NCI-H2227 treated with DMSO at 0.1 percent for 48 hours (cell line): ENCODE data around the gene WBP2.
"Not testable (repeated sequence)": the region's sequence is repeated elsewhere in the genome, so short reads cannot be mapped to it uniquely, and the experiment has no call there.

Experiments
- DNase-seq: peaks from one replicate; lab custom pipeline; 2025; lab: John Stamatoyannopoulos, UW

Gene WBP2

GRCh38 chr17:75813081-75814020 lies 41.8 kb downstream of the WBP2 start:
- no peak for DNase-seq

GRCh38 chr17:75812096-75813013 lies 42.8 kb downstream of the WBP2 start:
- no peak for DNase-seq

GRCh38 chr17:75811174-75811573 lies 44.0 kb downstream of the WBP2 start:
- DNase-seq = no peak

- not testable (repeated sequence) for DNase-seq
Observed at GRCh38 chr17:75810756-75811155, 44.4 kb downstream of the WBP2 start.

- no peak for DNase-seq
Observed at GRCh38 chr17:75810216-75810615, 44.9 kb downstream of the WBP2 start.

GRCh38 chr17:75809631-75810111 lies 45.5 kb downstream of the WBP2 start:
- no peak for DNase-seq

GRCh38 chr17:75808905-75809621 lies 46.1 kb downstream of the WBP2 start:
- DNase-seq = peak; percentile 71

- no peak for DNase-seq
Observed at GRCh38 chr17:75808549-75808904, 46.6 kb downstream of the WBP2 start.

GRCh38 chr17:75807861-75808260 lies 47.3 kb downstream of the WBP2 start:
- no peak for DNase-seq

- no peak for DNase-seq
Observed at GRCh38 chr17:75806822-75807500, 48.2 kb downstream of the WBP2 start.

GRCh38 chr17:75803883-75804282 lies 51.3 kb downstream of the WBP2 start:
- DNase-seq = no peak

- no peak for DNase-seq
Observed at GRCh38 chr17:75799402-75799801, 55.7 kb downstream of the WBP2 start.

GRCh38 chr17:75795820-75796607 lies 59.1 kb downstream of the WBP2 start:
- no peak for DNase-seq
